H1 (cell line): ENCODE measurements around the gene THRB. TPM values are rescaled to one million over a fixed set of nuclear protein-coding genes. Genes with fewer than 3 reads are reported as not detected.

Source experiments
- CTCF ChIA-PET: fragments of 300-600 bp; sonication (Branson Sonifier 250); formaldehyde crosslinking; loops from one replicate; lab custom pipeline; 2021; ENCODE audit not compliant: partially characterized antibody; lab: Charles Lee
- POLR2A ChIA-PET: fragments of 300-600 bp; sonication (Branson Sonifier 250); formaldehyde crosslinking; loops from one replicate; lab custom pipeline; 2021; ENCODE audit warnings: inconsistent platforms; ENCODE audit not compliant: partially characterized antibody; lab: Charles Lee
- DNase-seq, 2 experiments: peaks; one replicate each; pipeline versions ENCODE4 v3.0.0 to v3.0.0-alpha.2; 2010 to 2022; ENCODE audit warnings: low spot score in 2 of 2, low read depth in 1 of 2, mixed read lengths in 1 of 2
- FAIRE-seq: peaks from 2 replicates; lab custom pipeline; 2011; peaks lifted over from hg19 to GRCh38; lab: Jason Lieb, UNC
- H2AFZ ChIP-seq: 2 replicates; pipeline ENCODE4 v1.8.1; 2012; ENCODE audit warnings: low read length, inconsistent platforms
- H2AK5ac ChIP-seq: 2 replicates; pipeline ENCODE4 v1.6.1; 2013; ENCODE audit warnings: low read depth, low read length
- H2BK120ac ChIP-seq: replicated peaks from 2 replicates; pipeline ENCODE3; 2013; ENCODE audit warnings: low read depth, low read length, inconsistent platforms
- H2BK12ac ChIP-seq: 2 replicates; pipeline ENCODE4 v1.6.1; 2013; ENCODE audit warnings: low read depth, low read length
- H2BK15ac ChIP-seq: 2 replicates; pipeline ENCODE4 v1.6.1; 2013; ENCODE audit warnings: low read length
- H2BK20ac ChIP-seq: 2 replicates; pipeline ENCODE4 v1.6.1; 2013; ENCODE audit warnings: low read length
- H2BK5ac ChIP-seq: 2 replicates; pipeline ENCODE4 v1.6.1; 2013; ENCODE audit warnings: low read depth, low read length
- H3K14ac ChIP-seq: 2 replicates; pipeline ENCODE4 v1.6.1; 2013; ENCODE audit warnings: inconsistent platforms; ENCODE audit not compliant: insufficient read length
- H3K18ac ChIP-seq: 2 replicates; pipeline ENCODE4 v1.6.1; 2013; ENCODE audit warnings: low read length; ENCODE audit errors: extremely low read depth
- H3K23ac ChIP-seq: 2 replicates; pipeline ENCODE4 v1.6.1; 2013; ENCODE audit warnings: inconsistent platforms; ENCODE audit not compliant: insufficient read length
- H3K23me2 ChIP-seq: 2 replicates; pipeline ENCODE4 v1.6.1; 2013; ENCODE audit warnings: low read depth, low read length
- H3K27ac ChIP-seq: 2 replicates; pipeline ENCODE4 v1.6.1; 2011; ENCODE audit warnings: low read depth, low read length, inconsistent platforms
- H3K27me3 ChIP-seq, 4 experiments: replicated peaks in 1 of 4; 1 replicate in 1 of 4; 2 replicates in 3 of 4; pipeline versions ENCODE4 v1.6.1 to v1.8.1; 2011 to 2013; ENCODE audit warnings: low read length in 3 of 4, mild to moderate bottlenecking in 3 of 4, inconsistent platforms in 2 of 4, mixed read lengths in 2 of 4, moderate library complexity in 1 of 4; ENCODE audit not compliant: control insufficient read depth in 3 of 4, insufficient read depth in 3 of 4; ENCODE audit errors: extremely low read depth in 1 of 4
- H3K36me3 ChIP-seq, 4 experiments: 2 replicates each; pipeline versions ENCODE4 v1.6.1 to v1.8.1; 2011 to 2013; ENCODE audit warnings: mild to moderate bottlenecking in 4 of 4, low read length in 3 of 4, moderate library complexity in 2 of 4, control low read depth in 1 of 4, inconsistent platforms in 1 of 4; ENCODE audit not compliant: insufficient read depth in 4 of 4, control insufficient read depth in 2 of 4
- H3K4ac ChIP-seq: replicated peaks from 2 replicates; pipeline ENCODE3; 2013; ENCODE audit warnings: low read length, low read depth, mixed read lengths, inconsistent platforms; ENCODE audit not compliant: insufficient read length
- H3K4me1 ChIP-seq, 4 experiments: replicated peaks in 1 of 4; 1 replicate in 1 of 4; 2 replicates in 3 of 4; pipeline versions ENCODE4 v1.6.1 to v1.8.1; 2011 to 2013; ENCODE audit warnings: low read length in 3 of 4, inconsistent platforms in 2 of 4, mixed read lengths in 1 of 4; ENCODE audit not compliant: insufficient read depth in 4 of 4, control insufficient read depth in 3 of 4
- H3K4me2 ChIP-seq, 2 experiments: 2 replicates each; pipeline versions ENCODE4 v1.6.1 to v1.8.1; 2011 to 2013; ENCODE audit warnings: low read depth in 2 of 2, low read length in 2 of 2, control low read depth in 1 of 2, inconsistent platforms in 1 of 2, mild to moderate bottlenecking in 1 of 2; ENCODE audit not compliant: insufficient read depth in 1 of 2
- H3K4me3 ChIP-seq, 4 experiments: fragments of 200-600, 300-600 bp in 1 of 4; sonication (generic), shearing (Covaris generic), sonication (Bioruptor Twin) in 1 of 4; 2 replicates each; pipeline versions ENCODE4 v1.5.1 to v1.8.1; 2011 to 2016; ENCODE audit warnings: low read length in 4 of 4, low read depth in 3 of 4, control low read depth in 2 of 4, inconsistent platforms in 2 of 4, mild to moderate bottlenecking in 2 of 4, mixed read lengths in 1 of 4, moderate library complexity in 1 of 4; ENCODE audit not compliant: insufficient read depth in 2 of 4; ENCODE audit errors: extremely low read depth in 1 of 4
- H3K56ac ChIP-seq: replicated peaks from 2 replicates; pipeline ENCODE3; 2013; ENCODE audit warnings: low read depth, mild to moderate bottlenecking, mixed read lengths, low read length, inconsistent platforms; ENCODE audit not compliant: insufficient read length
- H3K79me1 ChIP-seq: 2 replicates; pipeline ENCODE4 v1.6.1; 2013; ENCODE audit warnings: low read depth, low read length, control low read depth
- H3K79me2 ChIP-seq, 2 experiments: 2 replicates each; pipeline versions ENCODE4 v1.6.1 to v1.8.1; 2012 to 2013; ENCODE audit warnings: low read length in 2 of 2, mild to moderate bottlenecking in 2 of 2, inconsistent platforms in 1 of 2; ENCODE audit not compliant: insufficient read depth in 2 of 2, control insufficient read depth in 1 of 2
- H3K9ac ChIP-seq, 4 experiments: replicated peaks in 1 of 4; 1 replicate in 1 of 4; 2 replicates in 3 of 4; pipeline versions ENCODE4 v1.6.1 to v1.8.1; 2011 to 2013; ENCODE audit warnings: low read depth in 3 of 4, low read length in 3 of 4, control low read depth in 2 of 4, mild to moderate bottlenecking in 2 of 4, moderate library complexity in 2 of 4, inconsistent platforms in 1 of 4; ENCODE audit errors: extremely low read depth in 1 of 4
- H3K9me3 ChIP-seq, 2 experiments: 2 replicates each; pipeline versions ENCODE4 v1.6.1 to v1.8.1; 2012 to 2013; ENCODE audit warnings: mild to moderate bottlenecking in 2 of 2, moderate library complexity in 2 of 2, control low read depth in 1 of 2, inconsistent platforms in 1 of 2, low read depth in 1 of 2, low read length in 1 of 2, mixed read lengths in 1 of 2; ENCODE audit not compliant: insufficient read depth in 2 of 2
- H4K20me1 ChIP-seq, 2 experiments: replicated peaks in 1 of 2; 2 replicates each; pipeline versions ENCODE3 to v1.8.1; 2011 to 2013; ENCODE audit warnings: inconsistent platforms in 2 of 2, low read length in 2 of 2, mild to moderate bottlenecking in 1 of 2; ENCODE audit not compliant: insufficient read depth in 2 of 2, control insufficient read depth in 1 of 2
- H4K5ac ChIP-seq: 2 replicates; pipeline ENCODE4 v1.6.1; 2013; ENCODE audit warnings: low read length, low read depth, mixed read lengths, inconsistent platforms; ENCODE audit not compliant: insufficient read length
- H4K8ac ChIP-seq: 2 replicates; pipeline ENCODE4 v1.8.0; 2013; ENCODE audit warnings: mild to moderate bottlenecking, moderate library complexity, low read length, inconsistent platforms; ENCODE audit not compliant: insufficient read depth; ENCODE audit errors: extremely low read depth
- H4K91ac ChIP-seq: replicated peaks from 2 replicates; pipeline ENCODE3; 2013; ENCODE audit warnings: low read length, mixed read lengths, inconsistent platforms; ENCODE audit not compliant: insufficient read length
- BCL11A ChIP-seq, 2 experiments: IDR thresholded peaks; one replicate each; pipeline ENCODE4 v1.6.1; 2011; ENCODE audit warnings: low read depth in 2 of 2, low read length in 2 of 2, mild to moderate bottlenecking in 2 of 2
- CBX8 ChIP-seq: fragments of 300-800, 300-1000 bp; sonication (generic); IDR thresholded peaks from 2 replicates; pipeline ENCODE4 v1.7.1; 2016; ENCODE audit warnings: low read depth, low read length, borderline replicate concordance
- CHD1 ChIP-seq: IDR thresholded peaks from 2 replicates; pipeline ENCODE4 v1.6.1; 2012; ENCODE audit warnings: low read depth, low read length, improper control_type of control experiment
- FOSL1 ChIP-seq: IDR thresholded peaks from 2 replicates; pipeline ENCODE4 v1.6.1; 2011; ENCODE audit warnings: mild to moderate bottlenecking, low read depth, low read length, moderate library complexity; ENCODE audit not compliant: insufficient read depth
- JUND ChIP-seq: IDR thresholded peaks from 2 replicates; pipeline ENCODE4 v1.6.1; 2011; ENCODE audit warnings: mild to moderate bottlenecking, improper control_type of control experiment, low read length
- PHF8 ChIP-seq: fragments of 200-600 bp; sonication (generic); conservative IDR thresholded peaks from 2 replicates; pipeline ENCODE4 v1.7.1; 2012; ENCODE audit warnings: low read depth, mild to moderate bottlenecking, inconsistent platforms, low read length, moderate library complexity
- RBBP5 ChIP-seq: IDR thresholded peaks from 2 replicates; pipeline ENCODE4 v1.7.1; 2012; ENCODE audit warnings: low read depth, mild to moderate bottlenecking, inconsistent platforms, low read length, moderate library complexity, borderline replicate concordance
- SIN3A ChIP-seq, 2 experiments: IDR thresholded peaks in 1 of 2; conservative IDR thresholded peaks in 1 of 2; 2 replicates each; pipeline ENCODE4 v1.6.1; 2011 to 2012; ENCODE audit warnings: low read length in 2 of 2, improper control_type of control experiment in 1 of 2, low read depth in 1 of 2, mild to moderate bottlenecking in 1 of 2
- SRF ChIP-seq: IDR thresholded peaks from 2 replicates; pipeline ENCODE4 v1.6.1; 2011; ENCODE audit warnings: mild to moderate bottlenecking, low read depth, low read length, moderate library complexity
- SUZ12 ChIP-seq: fragments of 200-600 bp; sonication (generic); IDR thresholded peaks from 2 replicates; pipeline ENCODE4 v1.6.1; 2012; ENCODE audit warnings: mild to moderate bottlenecking, inconsistent platforms, low read length, moderate library complexity, mixed read lengths
- TAF1 ChIP-seq: IDR thresholded peaks from 2 replicates; pipeline ENCODE4 v1.6.1; 2011; ENCODE audit warnings: mild to moderate bottlenecking, low read depth, low read length
- whole genome bisulfite sequencing, 2 experiments: shearing (Covaris generic) in 1 of 2; methylation state at CpG; one replicate each; pipeline versions ENCODE4 v1.1.6 to v1.1.7; 2013 to 2015; ENCODE audit warnings: low lambda C conversion rate in 2 of 2, mixed read lengths in 2 of 2, inconsistent platforms in 1 of 2, low coverage in 1 of 2, missing lambda C conversion rate in 1 of 2; ENCODE audit not compliant: insufficient replicate concordance in 2 of 2, insufficient coverage in 1 of 2, insufficient read length in 1 of 2; ENCODE audit errors: extremely low coverage in 1 of 2, missing lambda C conversion rate in 1 of 2; 5-methylcytosine and 5-hydroxymethylcytosine counted together
- polyA plus RNA-seq, 7 experiments: library from polyadenylated mRNA; depleted of rRNA in 3 of 7; stranded (reverse) in 5 of 7; unstranded in 2 of 7; fragments of >200 nt in 5 of 7; fragments of 200-250 nt in 2 of 7; gene quantifications; 1 replicate in 5 of 7; 2 replicates in 1 of 7; 4 replicates in 1 of 7; pipeline versions ENCODE4 v1.2.1 to v1.2.3, GENCODE V29; 2011 to 2013; ENCODE audit warnings: missing spikeins in 2 of 7, mixed read lengths in 2 of 7
- total RNA-seq: library from RNA; stranded (reverse); fragmentation: NEBNext Ultra II Directional; extraction: Animal tissue kit (Norgen Biotek cat#: 25700); gene quantifications from 2 replicates; pipeline ENCODE4 v1.2.1, GENCODE V29; 2021
- TF ChIP-seq, protein P1 (sequence below), 3 experiments: IDR thresholded peaks; 1 replicate in 2 of 3; 2 replicates in 1 of 3; pipeline versions ENCODE4 v1.5.1 to v1.6.1; 2011; ENCODE audit warnings: low read length in 3 of 3, mild to moderate bottlenecking in 3 of 3, inconsistent platforms in 2 of 3, low read depth in 1 of 3, moderate library complexity in 1 of 3; ENCODE audit not compliant: insufficient read depth in 1 of 3; ENCODE audit errors: control extremely low read depth in 1 of 3

Gene THRB
- total and polyA plus RNA-seq, 2 of the 8 experiments (the other 6 are each of a cell fraction or from before 2014, with no cell fraction given) = 0.98 to 3.9 TPM

DNA sequence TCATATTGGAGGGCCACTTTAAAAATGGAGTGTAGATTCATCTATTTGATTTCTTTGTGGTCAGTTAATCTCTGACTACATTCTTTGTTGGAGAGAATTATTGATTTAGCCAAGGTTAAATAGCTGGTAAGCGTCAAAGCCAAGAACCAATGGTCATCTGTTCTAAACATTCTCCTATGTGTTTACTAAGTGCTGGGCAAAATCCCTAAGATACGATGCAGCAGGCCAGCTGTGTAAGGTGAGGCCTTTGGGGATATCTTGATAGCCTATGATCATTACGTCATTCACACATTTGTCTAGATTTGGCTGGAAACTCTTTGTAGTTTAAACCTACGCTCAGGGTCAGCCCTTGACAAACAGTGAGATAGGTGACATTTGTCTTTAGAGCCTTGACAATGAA is 313.4 kb downstream of the THRB start:
- Histone ChIP-seq H3K27ac (no peak overlapping the region), H2AK5ac (no peak overlapping the region), H2BK120ac (no peak overlapping the region), H3K36me3 (no peaks in the 10 kb centered on the region), H3K9ac (no peak overlapping the region), H4K5ac (no peak overlapping the region), H4K20me1 (no peaks in the 10 kb centered on the region), H3K4me1 (no peaks in the 10 kb centered on the region), H3K18ac (no peak overlapping the region), H3K27me3 (no peaks in the 10 kb centered on the region), H2BK20ac (no peak overlapping the region), H3K79me2 (no peaks in the 10 kb centered on the region), H3K56ac (no peak overlapping the region), H3K9me3 (no peaks in the 10 kb centered on the region), H4K8ac (no peak overlapping the region), H2BK12ac (no peak overlapping the region), H2BK5ac (no peak overlapping the region), H3K23ac (no peak overlapping the region), H3K23me2 (no peaks in the 10 kb centered on the region), H2BK15ac (no peak overlapping the region), H3K14ac (no peak overlapping the region), H3K4me2 (no peak overlapping the region), H3K4me3 (no peak overlapping the region), H3K4ac (no peak overlapping the region), H3K79me1 (no peaks in the 10 kb centered on the region), H4K91ac (no peak overlapping the region), H2AFZ (no peak overlapping the region)
- FAIRE-seq (no peak), DNase-seq (no peak)
- WGBS, 2 experiments = 90% methylated on average over 4 of the region's 4 CpGs; no CpG with 5 or more reads in 1 of the 2 experiments
- CTCF ChIA-PET = interaction anchor here (2.1 to 2.7 kb wide), 2 partner anchors 11 to 16 kb away, joined by 6 to 7 read pairs; no protein-coding TSS in a partner anchor
- POLR2A ChIA-PET = no interaction called here
- TF ChIP-seq TAF1 = no peak
- TF ChIP-seq SUZ12 = no peak
- TF ChIP-seq, protein P1, sequence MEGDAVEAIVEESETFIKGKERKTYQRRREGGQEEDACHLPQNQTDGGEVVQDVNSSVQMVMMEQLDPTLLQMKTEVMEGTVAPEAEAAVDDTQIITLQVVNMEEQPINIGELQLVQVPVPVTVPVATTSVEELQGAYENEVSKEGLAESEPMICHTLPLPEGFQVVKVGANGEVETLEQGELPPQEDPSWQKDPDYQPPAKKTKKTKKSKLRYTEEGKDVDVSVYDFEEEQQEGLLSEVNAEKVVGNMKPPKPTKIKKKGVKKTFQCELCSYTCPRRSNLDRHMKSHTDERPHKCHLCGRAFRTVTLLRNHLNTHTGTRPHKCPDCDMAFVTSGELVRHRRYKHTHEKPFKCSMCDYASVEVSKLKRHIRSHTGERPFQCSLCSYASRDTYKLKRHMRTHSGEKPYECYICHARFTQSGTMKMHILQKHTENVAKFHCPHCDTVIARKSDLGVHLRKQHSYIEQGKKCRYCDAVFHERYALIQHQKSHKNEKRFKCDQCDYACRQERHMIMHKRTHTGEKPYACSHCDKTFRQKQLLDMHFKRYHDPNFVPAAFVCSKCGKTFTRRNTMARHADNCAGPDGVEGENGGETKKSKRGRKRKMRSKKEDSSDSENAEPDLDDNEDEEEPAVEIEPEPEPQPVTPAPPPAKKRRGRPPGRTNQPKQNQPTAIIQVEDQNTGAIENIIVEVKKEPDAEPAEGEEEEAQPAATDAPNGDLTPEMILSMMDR (IDR thresholded peaks at IDR 0.05; ENCODE audit: control extremely low read depth in 1 of 3, insufficient read depth in 1 of 3, low read depth in 1 of 3, low read length in 3 of 3) = no peak
- no peak for TF ChIP-seq BCL11A (IDR thresholded peaks at IDR 0.05; ENCODE audit: low read depth in 2 of 2, low read length in 2 of 2)
- TF ChIP-seq SIN3A (conservative IDR thresholded peaks at IDR 0.05 in 1 of 2, IDR thresholded peaks at IDR 0.05 in 1 of 2; ENCODE audit: low read depth in 1 of 2, low read length in 2 of 2) = no peak
- no peak for TF ChIP-seq SRF
- no peak for TF ChIP-seq JUND
- TF ChIP-seq FOSL1 = no peak
- TF ChIP-seq PHF8 = no peak
- no peak for TF ChIP-seq CBX8
- no peak for TF ChIP-seq RBBP5
- no peak for TF ChIP-seq CHD1
